K562 (cell line): ENCODE results near the gene BSCL2. TPM values are rescaled to one million over a fixed set of nuclear protein-coding genes. Genes with fewer than 3 reads are reported as not detected.

ENCODE experiments used
- ARID2 ChIP-seq: fragments of 450-650 bp; IDR thresholded peaks from 2 replicates; pipeline ENCODE4 v1.6.1; 2017; ENCODE audit warnings: antibody characterized with exemption, mild to moderate bottlenecking
- ATF4 ChIP-seq: fragments of 450-650 bp; formaldehyde crosslinking; IDR thresholded peaks from 2 replicates; pipeline ENCODE4 v1.4.0; 2022; ENCODE audit warnings: mild to moderate bottlenecking, moderate library complexity
- BCOR ChIP-seq: fragments of 450-650 bp; IDR thresholded peaks from 2 replicates; pipeline ENCODE4 v1.6.1; 2016
- CHD1 ChIP-seq: fragments of 200-600 bp; sonication (generic); IDR thresholded peaks from one replicate; pipeline ENCODE4 v1.6.1; 2012; ENCODE audit warnings: mild to moderate bottlenecking, moderate library complexity, low read length, inconsistent platforms
- CREBBP ChIP-seq: IDR thresholded peaks from one replicate; pipeline ENCODE4 v1.6.1; 2012; ENCODE audit warnings: low read depth, mild to moderate bottlenecking, control low read depth, inconsistent platforms, low read length
- CTCFL ChIP-seq: IDR thresholded peaks from 2 replicates; pipeline ENCODE4 v1.6.1; 2011; ENCODE audit warnings: borderline replicate concordance, low read depth, mild to moderate bottlenecking, moderate library complexity, low read length; ENCODE audit not compliant: insufficient read depth, poor library complexity, severe bottlenecking
- ERF ChIP-seq: fragments of 450-650 bp; formaldehyde crosslinking; IDR thresholded peaks from 2 replicates; pipeline ENCODE4 v1.4.0; 2020; ENCODE audit warnings: mild to moderate bottlenecking, mixed read lengths
- JUN ChIP-seq, 2 experiments: sonication (generic) in 1 of 2; formaldehyde crosslinking in 1 of 2; IDR thresholded peaks; 2 replicates each; pipeline versions ENCODE4 v1.6.1 to v1.8.0; 2012 to 2022; ENCODE audit warnings: borderline replicate concordance in 2 of 2, mild to moderate bottlenecking in 2 of 2, improper control_type of control experiment in 1 of 2, low read depth in 1 of 2, low read length in 1 of 2, missing genetic modification reagents in 1 of 2
- KAT8 ChIP-seq: fragments of 450-650 bp; IDR thresholded peaks from 2 replicates; pipeline ENCODE4 v1.6.1; 2016; ENCODE audit warnings: low read depth, mild to moderate bottlenecking
- MAFG ChIP-seq: fragments of 450-650 bp; conservative IDR thresholded peaks from 2 replicates; pipeline ENCODE4 v1.6.1; 2016; ENCODE audit warnings: missing genetic modification characterization, missing compliant biosample characterization
- MTF1 ChIP-seq: fragments of 250-450 bp; sonication (Bioruptor Pico); IDR thresholded peaks from 2 replicates; pipeline ENCODE4 v1.9.0; 2021; ENCODE audit warnings: moderate library complexity, mild to moderate bottlenecking, inconsistent platforms, borderline replicate concordance
- NFE2L1 ChIP-seq: fragments of 450-650 bp; IDR thresholded peaks from 2 replicates; pipeline ENCODE4 v1.6.1; 2016; ENCODE audit warnings: missing genetic modification characterization, low read depth, mild to moderate bottlenecking, missing compliant biosample characterization, moderate library complexity, borderline replicate concordance
- RCOR1 ChIP-seq, 2 experiments: IDR thresholded peaks; 2 replicates each; pipeline ENCODE4 v1.6.1; 2012; ENCODE audit warnings: low read depth in 2 of 2, low read length in 2 of 2, borderline replicate concordance in 1 of 2, improper control_type of control experiment in 1 of 2
- THRA ChIP-seq: fragments of 450-650 bp; IDR thresholded peaks from 2 replicates; pipeline ENCODE4 v1.6.1; 2017; ENCODE audit warnings: mild to moderate bottlenecking, moderate library complexity
- THRAP3 ChIP-seq: fragments of 450-650 bp; IDR thresholded peaks from 2 replicates; pipeline ENCODE4 v1.6.1; 2016; ENCODE audit warnings: mild to moderate bottlenecking, inconsistent platforms, borderline replicate concordance
- ZBTB8A ChIP-seq: fragments of 450-650 bp; IDR thresholded peaks from 2 replicates; pipeline ENCODE4 v1.6.1; 2018; ENCODE audit warnings: mild to moderate bottlenecking, moderate library complexity; ENCODE audit not compliant: partially characterized antibody
- ZHX1 ChIP-seq: fragments of 150-350 bp; conservative IDR thresholded peaks from 2 replicates; pipeline ENCODE4 v1.6.1; 2014; ENCODE audit warnings: low read length
- ZNF449 ChIP-seq: fragments of 250-450 bp; sonication (Bioruptor Pico); IDR thresholded peaks from 2 replicates; pipeline ENCODE4 v1.8.0; 2022; ENCODE audit warnings: moderate library complexity, mild to moderate bottlenecking, inconsistent platforms
- ZNF589 ChIP-seq: fragments of 200-800 bp; sonication (Bioruptor generic); IDR thresholded peaks from 2 replicates; pipeline ENCODE4 v1.6.1; 2016; ENCODE audit warnings: low read depth, missing genetic modification characterization, missing compliant biosample characterization
- polyA plus RNA-seq, 8 experiments: library from polyadenylated mRNA; depleted of rRNA in 4 of 8; stranded (reverse) in 5 of 8; unstranded in 3 of 8; fragments of >200 nt; fragmentation: Nextera tagmentation in 2 of 8; fragmentation: Illumina TruSeq in 1 of 8; extraction: Ambion mirVana in 2 of 8; extraction: Trizol in 1 of 8; gene quantifications; 2 replicates each; pipeline versions ENCODE4 v1.2.1 to v1.2.3, GENCODE V29; 2011 to 2014; ENCODE audit warnings: inconsistent platforms in 1 of 8, missing spikeins in 1 of 8
- total RNA-seq, 7 experiments: library from RNA; depleted of rRNA in 6 of 7; stranded (reverse); fragments of >200 nt in 6 of 7; fragmentation: Illumina TruSeq in 2 of 7; extraction: Trizol in 2 of 7; gene quantifications; 2 replicates each; pipeline versions ENCODE4 v1.2.1 to v1.2.3, GENCODE V29; 2011 to 2021; ENCODE audit warnings: low replicate concordance in 1 of 7

The BSCL2 gene
- total and polyA plus RNA-seq, 9 of the 15 experiments (the other 6 are each of a cell fraction or from before 2014, with no cell fraction given), result 18.9 to 51.7 (median 35.2) TPM

- TF ChIP-seq ERF, result no peak
- TF ChIP-seq THRAP3, result no peak
- TF ChIP-seq ZNF589 (CRISPR knock-in tag), result no peak
- TF ChIP-seq ARID2, result no peak
- TF ChIP-seq MTF1 (CRISPR knock-in tag), result no peak
- TF ChIP-seq MAFG (tag), result no peak
- no peak for TF ChIP-seq ATF4 (CRISPR knock-in tag)
- no peak for TF ChIP-seq JUN (IDR thresholded peaks at IDR 0.05; ENCODE audit: borderline replicate concordance, low read depth, low read length)
- no peak for TF ChIP-seq JUN (CRISPR knock-in tag; IDR thresholded peaks at IDR 0.05; ENCODE audit: borderline replicate concordance)
- peak in 1 of 2 experiments; percentile 71; a peak in 1 of 4 replicates for TF ChIP-seq RCOR1 (IDR thresholded peaks at IDR 0.05; ENCODE audit: borderline replicate concordance in 1 of 2, low read depth in 2 of 2, low read length in 2 of 2)
- TF ChIP-seq THRA, result no peak
- no peak for TF ChIP-seq ZBTB8A
- no peak for TF ChIP-seq NFE2L1 (tag)
- no peak for TF ChIP-seq CHD1
- TF ChIP-seq KAT8, result no peak
- no peak for TF ChIP-seq ZNF449 (CRISPR knock-in tag)
- TF ChIP-seq CTCFL, result no peak
- no peak for TF ChIP-seq ZHX1
- no peak for TF ChIP-seq CREBBP
- no peak for TF ChIP-seq BCOR
Measured at GRCh38 chr11:62707277-62707861, at the start of gene BSCL2, which contains the start of gene GNG3 (continued).
